DOHH2 (cell line): ENCODE measurements around the gene SMAD2.

Source experiments
- H3F3A ChIP-seq: fragments of 200-600 bp; sonication (generic), shearing (Covaris generic); 2 replicates; pipeline ENCODE4 v1.6.0; 2016; ENCODE audit warnings: antibody characterized with exemption, mild to moderate bottlenecking; ENCODE audit not compliant: control insufficient read depth, insufficient read depth
- H3K27ac ChIP-seq: fragments of 200-600 bp; sonication (generic); 2 replicates; pipeline ENCODE4 v1.5.1; 2014; ENCODE audit warnings: low read depth, mild to moderate bottlenecking, low read length, moderate library complexity
- H3K27me3 ChIP-seq: fragments of 200-600 bp; sonication (generic); 2 replicates; pipeline ENCODE4 v1.6.1; 2014; ENCODE audit warnings: mild to moderate bottlenecking, low read length, mixed read lengths; ENCODE audit not compliant: control insufficient read depth
- H3K36me3 ChIP-seq: fragments of 200-600 bp; sonication (generic); 2 replicates; pipeline ENCODE4 v1.6.1; 2014; ENCODE audit warnings: mild to moderate bottlenecking, low read length, moderate library complexity, mixed read lengths; ENCODE audit not compliant: control insufficient read depth
- H3K4me1 ChIP-seq: fragments of 200-600 bp; sonication (generic); 2 replicates; pipeline ENCODE4 v1.6.1; 2014; ENCODE audit warnings: mild to moderate bottlenecking, low read length, mixed read lengths; ENCODE audit not compliant: control insufficient read depth
- H3K4me2 ChIP-seq: fragments of 200-600 bp; sonication (generic); 2 replicates; pipeline ENCODE4 v1.6.0; 2014; ENCODE audit warnings: mild to moderate bottlenecking, low read length, moderate library complexity
- H3K4me3 ChIP-seq: fragments of 200-600 bp; sonication (generic); 2 replicates; pipeline ENCODE4 v1.5.1; 2014; ENCODE audit warnings: mild to moderate bottlenecking, low read length, mixed read lengths
- H3K79me2 ChIP-seq: fragments of 200-600 bp; sonication (generic); 2 replicates; pipeline ENCODE4 v1.6.1; 2014; ENCODE audit warnings: mild to moderate bottlenecking, low read length, mixed read lengths; ENCODE audit not compliant: control insufficient read depth
- H3K9me2 ChIP-seq: fragments of 200-600 bp; sonication (generic); replicated peaks from 2 replicates; pipeline ENCODE4 v1.6.1; 2014; ENCODE audit warnings: mild to moderate bottlenecking, low read length, mixed read lengths; ENCODE audit not compliant: control insufficient read depth
- H3K9me3 ChIP-seq: fragments of 200-600 bp; sonication (generic); 2 replicates; pipeline ENCODE4 v1.6.1; 2014; ENCODE audit warnings: antibody characterized with exemption, low read length, mixed read lengths; ENCODE audit not compliant: control insufficient read depth, insufficient read depth
- H4K20me1 ChIP-seq: fragments of 200-600 bp; sonication (generic); 2 replicates; pipeline ENCODE4 v1.6.0; 2014; ENCODE audit warnings: low read depth, mild to moderate bottlenecking, antibody characterized with exemption, low read length, moderate library complexity; ENCODE audit not compliant: control insufficient read depth, insufficient read depth
- CTCF ChIP-seq: fragments of 200-600 bp; sonication (generic); IDR thresholded peaks from one replicate; pipeline ENCODE4 v1.5.1; 2014; ENCODE audit warnings: antibody characterized with exemption, mild to moderate bottlenecking, low read depth, low read length; ENCODE audit not compliant: poor library complexity, severe bottlenecking
- EZH2phosphoT487 ChIP-seq: fragments of 200-600 bp; sonication (generic); IDR thresholded peaks from 2 replicates; pipeline ENCODE4 v1.6.1; 2017; ENCODE audit warnings: borderline replicate concordance, mild to moderate bottlenecking, antibody characterized with exemption, low read length, moderate library complexity, mixed read lengths

The SMAD2 gene

DNA sequence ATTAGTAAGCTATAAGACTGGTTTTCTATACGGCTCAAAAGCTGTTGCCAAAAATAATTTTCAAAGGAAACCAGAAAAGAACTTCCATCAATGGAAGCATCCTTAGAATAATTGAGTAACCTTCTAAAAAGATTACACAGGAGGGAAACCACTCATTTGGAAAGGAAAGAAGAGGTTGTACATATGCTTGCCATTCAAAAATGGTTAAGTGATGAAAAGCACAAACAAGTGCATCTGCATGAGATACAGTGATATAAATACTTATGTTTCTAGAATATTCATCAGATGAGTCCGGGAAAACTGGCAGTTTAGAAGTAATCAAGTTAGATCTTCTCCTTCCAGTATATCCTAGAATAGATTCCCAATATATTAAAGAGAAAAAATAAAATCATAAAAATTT is 20.1 kb upstream of the SMAD2 start:
- peaks cover 21% of the 10 kb centered on the region for H3K27me3 ChIP-seq
- no peaks in the 10 kb centered on the region for H3K36me3 ChIP-seq
- H3K79me2 ChIP-seq = no peaks in the 10 kb centered on the region
- no peaks in the 10 kb centered on the region for H4K20me1 ChIP-seq
- H3F3A ChIP-seq = no peaks in the 10 kb centered on the region
- no peaks in the 10 kb centered on the region for H3K4me1 ChIP-seq
- H3K4me3 ChIP-seq = no peak overlapping the region
- no peak overlapping the region for H3K4me2 ChIP-seq
- H3K9me3 ChIP-seq = no peaks in the 10 kb centered on the region
- no peaks in the 10 kb centered on the region for H3K9me2 ChIP-seq
- no peak for TF ChIP-seq CTCF
- no peak for TF ChIP-seq EZH2phosphoT487
- H3K27ac ChIP-seq = no peak overlapping the region

GRCh38 chr18:47949202-47949601 is 18.7 kb upstream of the SMAD2 start:
- TF ChIP-seq CTCF (no peak), EZH2phosphoT487 (no peak)
- no peaks in the 10 kb centered on the region for H3F3A ChIP-seq
- no peaks in the 10 kb centered on the region for H3K9me3 ChIP-seq
- H4K20me1 ChIP-seq = no peaks in the 10 kb centered on the region
- H3K4me3 ChIP-seq = no peak overlapping the region
- peaks cover 21% of the 10 kb centered on the region for H3K27me3 ChIP-seq
- no peaks in the 10 kb centered on the region for H3K9me2 ChIP-seq
- H3K4me2 ChIP-seq = no peak overlapping the region
- H3K4me1 ChIP-seq = no peaks in the 10 kb centered on the region
- H3K36me3 ChIP-seq = no peaks in the 10 kb centered on the region
- H3K27ac ChIP-seq = no peak overlapping the region
- H3K79me2 ChIP-seq = no peaks in the 10 kb centered on the region

DNA sequence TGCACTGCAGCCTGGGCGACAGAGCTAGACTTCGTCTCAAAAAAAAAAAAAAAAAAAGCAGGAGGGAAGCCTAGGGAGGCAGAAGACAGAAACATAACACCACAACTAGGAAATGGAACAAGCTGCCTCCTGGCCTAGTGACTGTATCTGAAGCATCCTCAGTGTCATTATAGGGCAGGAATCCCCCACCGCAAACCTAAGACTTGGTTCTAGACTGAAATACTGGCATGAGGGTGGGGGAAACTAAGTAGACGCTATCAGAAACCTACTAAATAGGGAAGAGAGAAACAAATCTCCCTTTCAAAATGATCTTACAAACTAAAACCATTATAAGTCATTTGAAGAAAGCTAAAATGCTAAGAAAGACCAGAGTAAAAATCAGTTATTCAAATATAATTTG is 16.4 kb upstream of the SMAD2 start:
- Histone ChIP-seq H3K9me2 (no peaks in the 10 kb centered on the region), H3F3A (no peaks in the 10 kb centered on the region), H3K4me3 (no peak overlapping the region), H3K4me1 (no peaks in the 10 kb centered on the region), H3K79me2 (no peaks in the 10 kb centered on the region), H4K20me1 (no peaks in the 10 kb centered on the region), H3K27me3 (peaks cover 21% of the 10 kb centered on the region), H3K36me3 (no peaks in the 10 kb centered on the region), H3K4me2 (no peak overlapping the region), H3K27ac (no peak overlapping the region), H3K9me3 (no peaks in the 10 kb centered on the region)
- TF ChIP-seq EZH2phosphoT487 (no peak), CTCF (no peak)
